ENCODE data around the gene C17orf58. TPM values are rescaled to one million over a fixed set of nuclear protein-coding genes. Genes with fewer than 3 reads are reported as not detected.

C17orf58 gene
- total RNA-seq, 1 donor from 2014 or later, result 9.8 TPM

GRCh38 chr17:67950945-67951344, 45.3 kb downstream of the C17orf58 start:
- Histone ChIP-seq H3K27me3 (no peaks in the 10 kb centered on the region), H3K4me1 (no peaks in the 10 kb centered on the region), H3K36me3 (peaks cover 0 to 61% of the 10 kb centered on the region in 2 donors), H3K4me3 (no peak overlapping the region), H3K27ac (no peak overlapping the region), H3K9me3 (no peaks in the 10 kb centered on the region)
- no peak for DNase-seq (ENCODE audit: extremely low spot score in 2 of 2)
- intact Hi-C loops (cut with DNase I), result no loop called here
- TF ChIP-seq CTCF (IDR thresholded peaks at IDR 0.05), result no peak

- Histone ChIP-seq H3K9me3 (no peaks in the 10 kb centered on the region), H3K4me3 (no peak overlapping the region), H3K27ac (no peak overlapping the region), H3K27me3 (no peaks in the 10 kb centered on the region), H3K4me1 (no peaks in the 10 kb centered on the region), H3K36me3 (peaks cover 0 to 72% of the 10 kb centered on the region in 2 donors)
- TF ChIP-seq POLR2AphosphoS5 (IDR thresholded peaks at IDR 0.05; ENCODE audit: insufficient read depth in 1 of 2, low read depth in 1 of 2), result no peak
- TF ChIP-seq POLR2A (IDR thresholded peaks at IDR 0.05), result no peak
- TF ChIP-seq CTCF (IDR thresholded peaks at IDR 0.05), result no peak
- DNase-seq (ENCODE audit: extremely low spot score in 2 of 2), result no peak
- intact Hi-C loops (cut with DNase I), result no loop called here
Measured at GRCh38 chr17:67947325-67947813, 48.9 kb downstream of the C17orf58 start.

- Histone ChIP-seq H3K36me3 (peaks cover 0 to 76% of the 10 kb centered on the region in 2 donors), H3K4me3 (no peak overlapping the region), H3K9me3 (no peaks in the 10 kb centered on the region), H3K4me1 (no peaks in the 10 kb centered on the region), H3K27ac (no peak overlapping the region), H3K27me3 (no peaks in the 10 kb centered on the region)
- no peak for TF ChIP-seq POLR2AphosphoS5 (IDR thresholded peaks at IDR 0.05; ENCODE audit: insufficient read depth in 1 of 2, low read depth in 1 of 2)
- TF ChIP-seq POLR2A (IDR thresholded peaks at IDR 0.05), result no peak
- TF ChIP-seq CTCF (IDR thresholded peaks at IDR 0.05), result no peak
- intact Hi-C loops (cut with DNase I), result no loop called here
- DNase-seq (ENCODE audit: extremely low spot score in 2 of 2), result no peak
Measured at GRCh38 chr17:67946513-67946912, 49.8 kb downstream of the C17orf58 start.

GRCh38 chr17:67944035-67944434, 52.2 kb downstream of the C17orf58 start:
- Histone ChIP-seq H3K27me3 (no peaks in the 10 kb centered on the region), H3K4me1 (no peaks in the 10 kb centered on the region), H3K36me3 (peaks cover 0 to 86% of the 10 kb centered on the region in 2 donors), H3K9me3 (no peaks in the 10 kb centered on the region), H3K27ac (no peak overlapping the region), H3K4me3 (no peak overlapping the region)
- no peak for DNase-seq (ENCODE audit: extremely low spot score in 2 of 2)
- no peak for TF ChIP-seq CTCF (IDR thresholded peaks at IDR 0.05)
- TF ChIP-seq POLR2AphosphoS5 (IDR thresholded peaks at IDR 0.05; ENCODE audit: insufficient read depth in 1 of 2, low read depth in 1 of 2), result no peak
- intact Hi-C loops (cut with DNase I), result no loop called here

- intact Hi-C loops (cut with DNase I), result no loop called here
- TF ChIP-seq CTCF (IDR thresholded peaks at IDR 0.05) (peak in 1 of 3 experiments; percentile 26), POLR2A (IDR thresholded peaks at IDR 0.05) (no peak), POLR2AphosphoS5 (IDR thresholded peaks at IDR 0.05; ENCODE audit: insufficient read depth in 1 of 2, low read depth in 1 of 2) (no peak)
- Histone ChIP-seq H3K27ac (no peak overlapping the region), H3K9me3 (no peaks in the 10 kb centered on the region), H3K27me3 (no peaks in the 10 kb centered on the region), H3K36me3 (peaks cover 0 to 86% of the 10 kb centered on the region in 2 donors), H3K4me1 (no peaks in the 10 kb centered on the region), H3K4me3 (no peak overlapping the region)
- no peak for DNase-seq (ENCODE audit: extremely low spot score in 2 of 2)
Measured at GRCh38 chr17:67942810-67943209, 53.5 kb downstream of the C17orf58 start.

Small RNA genes lying within 50 kb of the gene (small RNA-seq; reads per million reads assigned to genes)
- gene RN7SL622P, result not detected

Other genes with a start within 250 kb of the C17orf58 start
- 146 TPM for gene BPTF, start 171.0 kb downstream of the C17orf58 start, total RNA-seq
- 29.7 TPM for gene KPNA2, start 39.3 kb upstream of the C17orf58 start, total RNA-seq

Data from vagina (tissue), 2 donors.